H1 (cell line): ENCODE results near the gene GSE1.

Experiments
- CREB1 ChIP-seq: IDR thresholded peaks from 2 replicates; pipeline ENCODE4 v1.6.1; 2012; ENCODE audit warnings: inconsistent platforms
- RXRA ChIP-seq: IDR thresholded peaks from 2 replicates; pipeline ENCODE4 v1.6.1; 2011; ENCODE audit warnings: low read depth, mild to moderate bottlenecking, low read length, moderate library complexity; ENCODE audit not compliant: insufficient read depth

DNA sequence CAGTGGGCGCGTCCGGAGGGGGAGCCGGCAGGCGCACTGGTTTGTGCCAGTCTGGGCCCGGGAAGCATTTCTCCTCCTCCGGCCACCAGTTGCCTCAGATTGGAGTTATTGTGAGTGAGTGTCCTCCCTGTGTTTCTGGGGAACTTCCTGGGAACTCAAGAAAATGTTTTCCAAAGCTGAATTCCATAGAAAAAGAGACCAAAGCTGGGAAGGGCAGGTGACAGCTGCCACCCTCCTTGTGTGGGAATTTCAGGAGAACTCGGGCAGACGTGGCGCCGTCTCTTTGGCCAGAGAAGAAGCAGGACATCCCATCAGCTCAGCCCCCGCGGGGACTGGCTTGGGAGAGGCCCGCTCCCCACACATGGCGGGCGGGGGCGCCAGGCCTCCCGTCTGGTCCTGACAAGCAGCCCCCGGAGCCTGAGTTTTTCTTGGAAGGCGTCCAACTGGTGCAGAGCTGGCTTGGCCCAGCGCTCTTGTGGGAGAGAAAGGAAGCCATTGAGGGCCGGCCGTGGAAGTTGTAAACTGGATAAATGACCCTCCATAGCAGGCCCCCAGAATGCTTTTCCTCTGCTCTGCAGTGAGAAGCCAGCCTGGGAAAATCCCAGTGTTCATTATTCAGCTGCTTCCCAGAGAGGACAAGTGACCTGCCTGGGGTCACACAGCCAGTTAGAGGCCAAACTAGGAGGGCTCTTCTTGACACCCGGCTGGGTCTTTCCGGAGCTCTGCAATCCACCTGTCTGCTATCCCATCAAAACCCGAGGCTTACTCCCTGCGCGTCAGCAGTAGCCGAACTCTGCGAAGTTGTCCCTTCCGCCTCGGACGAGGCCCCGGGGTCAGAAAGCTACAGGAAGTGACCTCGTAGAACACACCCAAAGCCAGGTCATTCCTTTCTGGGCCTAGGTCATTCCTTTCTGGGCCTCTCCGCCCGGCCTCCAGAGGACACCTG, 39.2 kb upstream of the GSE1 start:
- no peak; the same call in 1 of the 2 replicates for TF ChIP-seq CREB1
- TF ChIP-seq RXRA = no peak
